IMR-90 (cell line): ENCODE results near the gene ATP6V0C. TPM values are rescaled to one million over a fixed set of nuclear protein-coding genes. Genes with fewer than 3 reads are reported as not detected.
A peak's percentile ranks its signal among the peaks of the same experiment; 100 is the strongest.

Experiments
- ATAC-seq: fragments of 200-7000 bp; cut with Tn5 transposase; 2 replicates; pipeline ENCODE4 v1.9.1; 2020; ENCODE audit warnings: low read depth, mild to moderate bottlenecking, moderate library complexity
- BruUV-seq: library from RNA; stranded (reverse); fragments of 400-500 nt; replicated peaks from 2 replicates; lab custom pipeline; 2021; lab: Mats Ljungman, UMichigan
- CTCF ChIA-PET: fragments of 300-600 bp; formaldehyde crosslinking; extraction: SDS; loops from one replicate; lab custom pipeline; 2021; ENCODE audit warnings: antibody characterized with exemption; lab: Yijun Ruan, JAX
- POLR2A ChIA-PET: fragments of 300-600 bp; sonication (Branson Sonifier 250); formaldehyde crosslinking; loops from one replicate; lab custom pipeline; 2022; ENCODE audit warnings: antibody characterized with exemption; ENCODE audit not compliant: unreplicated experiment; lab: Charles Lee
- DNase-seq: peaks from one replicate; pipeline ENCODE4 v3.0.0; 2013
- H2AFZ ChIP-seq: replicated peaks from 2 replicates; pipeline ENCODE3; 2013; ENCODE audit warnings: low read length, mild to moderate bottlenecking; ENCODE audit not compliant: poor library complexity
- H2AK5ac ChIP-seq: 2 replicates; pipeline ENCODE4 v1.6.1; 2013; ENCODE audit warnings: low read depth, low read length, inconsistent platforms
- H2AK9ac ChIP-seq: replicated peaks from 2 replicates; pipeline ENCODE3; 2013; ENCODE audit warnings: mild to moderate bottlenecking, low read depth, low read length, moderate library complexity; ENCODE audit not compliant: poor library complexity
- H2BK120ac ChIP-seq: 2 replicates; pipeline ENCODE4 v1.6.1; 2013; ENCODE audit warnings: low read depth, low read length, inconsistent platforms
- H2BK15ac ChIP-seq: 3 replicates; pipeline ENCODE4 v1.6.1; 2013; ENCODE audit warnings: low read depth, low read length, inconsistent platforms
- H2BK20ac ChIP-seq: 2 replicates; pipeline ENCODE4 v1.6.1; 2013; ENCODE audit warnings: low read depth, mild to moderate bottlenecking, inconsistent platforms, low read length, moderate library complexity
- H2BK5ac ChIP-seq: 2 replicates; pipeline ENCODE4 v1.6.1; 2013; ENCODE audit warnings: mild to moderate bottlenecking, low read depth, low read length, inconsistent platforms; ENCODE audit not compliant: poor library complexity, severe bottlenecking
- H3K14ac ChIP-seq: replicated peaks from 2 replicates; pipeline ENCODE4 v1.6.1; 2013; ENCODE audit warnings: low read depth, low read length, inconsistent platforms
- H3K18ac ChIP-seq: 2 replicates; pipeline ENCODE4 v1.6.1; 2013; ENCODE audit warnings: low read depth, low read length, control low read depth
- H3K23ac ChIP-seq: 2 replicates; pipeline ENCODE4 v1.6.1; 2013; ENCODE audit warnings: low read depth, low read length, inconsistent platforms
- H3K27ac ChIP-seq: 2 replicates; pipeline ENCODE4 v1.5.1; 2013; ENCODE audit warnings: mild to moderate bottlenecking, control low read depth, low read length; ENCODE audit not compliant: insufficient read depth
- H3K27me3 ChIP-seq: 2 replicates; pipeline ENCODE4 v1.6.1; 2013; ENCODE audit warnings: low read length; ENCODE audit not compliant: control insufficient read depth, insufficient read depth
- H3K36me3 ChIP-seq: 2 replicates; pipeline ENCODE4 v1.6.1; 2013; ENCODE audit warnings: low read length, mixed read lengths; ENCODE audit not compliant: control insufficient read depth, insufficient read depth
- H3K4ac ChIP-seq: 2 replicates; pipeline ENCODE4 v1.6.1; 2013; ENCODE audit warnings: low read depth, low read length, inconsistent platforms
- H3K4me1 ChIP-seq: 2 replicates; pipeline ENCODE4 v1.6.1; 2013; ENCODE audit warnings: low read length, mixed read lengths; ENCODE audit not compliant: control insufficient read depth, insufficient read depth
- H3K4me2 ChIP-seq: 2 replicates; pipeline ENCODE4 v1.6.1; 2013; ENCODE audit warnings: low read depth, mild to moderate bottlenecking, control low read depth, low read length, moderate library complexity
- H3K4me3 ChIP-seq: 2 replicates; pipeline ENCODE4 v1.5.1; 2013; ENCODE audit warnings: low read depth, mild to moderate bottlenecking, control low read depth, low read length, moderate library complexity; ENCODE audit not compliant: insufficient read depth
- H3K56ac ChIP-seq: 2 replicates; pipeline ENCODE4 v1.6.1; 2013; ENCODE audit warnings: low read length, inconsistent platforms; ENCODE audit not compliant: insufficient read depth; ENCODE audit errors: extremely low read depth
- H3K79me1 ChIP-seq, 2 experiments: 2 replicates each; pipeline ENCODE4 v1.6.1; 2013; ENCODE audit warnings: low read length in 2 of 2, inconsistent platforms in 1 of 2, low read depth in 1 of 2
- H3K9ac ChIP-seq: 2 replicates; pipeline ENCODE4 v1.6.1; 2013; ENCODE audit warnings: low read depth, low read length, control low read depth
- H3K9me1 ChIP-seq: 2 replicates; pipeline ENCODE4 v1.6.1; 2013; ENCODE audit warnings: low read length, inconsistent platforms; ENCODE audit not compliant: insufficient read depth
- H3K9me3 ChIP-seq: 2 replicates; pipeline ENCODE4 v1.6.1; 2013; ENCODE audit warnings: low read length; ENCODE audit not compliant: control insufficient read depth, insufficient read depth
- H4K20me1 ChIP-seq: 2 replicates; pipeline ENCODE4 v1.6.1; 2013; ENCODE audit warnings: low read length, inconsistent platforms; ENCODE audit not compliant: insufficient read depth
- H4K5ac ChIP-seq: 2 replicates; pipeline ENCODE4 v1.6.1; 2013; ENCODE audit warnings: mild to moderate bottlenecking, low read depth, low read length, control low read depth
- H4K8ac ChIP-seq, 2 experiments: 2 replicates each; pipeline ENCODE4 v1.6.1; 2013; ENCODE audit warnings: low read depth in 2 of 2, low read length in 2 of 2, control low read depth in 1 of 2, inconsistent platforms in 1 of 2
- H4K91ac ChIP-seq: 2 replicates; pipeline ENCODE4 v1.6.1; 2013; ENCODE audit warnings: low read depth, low read length, inconsistent platforms; ENCODE audit not compliant: insufficient read depth
- BHLHE40 ChIP-seq: fragments of 150-350 bp; IDR thresholded peaks from 2 replicates; pipeline ENCODE4 v1.6.1; 2016; ENCODE audit warnings: mild to moderate bottlenecking, low read depth, low read length
- CEBPB ChIP-seq: IDR thresholded peaks from 2 replicates; pipeline ENCODE4 v1.6.1; 2012; ENCODE audit warnings: low read depth, low read length, improper control_type of control experiment
- CHD1 ChIP-seq: IDR thresholded peaks from 2 replicates; pipeline ENCODE4 v1.6.1; 2012; ENCODE audit warnings: low read depth, low read length, improper control_type of control experiment
- CTCF ChIP-seq: conservative IDR thresholded peaks from 2 replicates; pipeline ENCODE4 v1.5.1; 2012; ENCODE audit warnings: mild to moderate bottlenecking, low read depth, low read length, improper control_type of control experiment
- MAZ ChIP-seq: IDR thresholded peaks from 2 replicates; pipeline ENCODE4 v1.6.1; 2012; ENCODE audit warnings: low read depth, mild to moderate bottlenecking, low read length, improper control_type of control experiment, moderate library complexity, borderline replicate concordance
- MXI1 ChIP-seq: IDR thresholded peaks from 2 replicates; pipeline ENCODE4 v1.6.1; 2012; ENCODE audit warnings: low read depth, mild to moderate bottlenecking, low read length, moderate library complexity, borderline replicate concordance
- NFE2L2 ChIP-seq: fragments of 150-350 bp; IDR thresholded peaks from 2 replicates; pipeline ENCODE4 v1.6.1; 2016; ENCODE audit warnings: low read depth, mild to moderate bottlenecking, low read length
- POLR2A ChIP-seq: IDR thresholded peaks from 2 replicates; pipeline ENCODE4 v1.6.1; 2012; ENCODE audit warnings: mild to moderate bottlenecking, low read depth, low read length
- RAD21 ChIP-seq: IDR thresholded peaks from 2 replicates; pipeline ENCODE4 v1.6.1; 2012; ENCODE audit warnings: low read length, improper control_type of control experiment
- RFX5 ChIP-seq: IDR thresholded peaks from 2 replicates; pipeline ENCODE4 v1.8.0; 2012; ENCODE audit warnings: low read depth, mild to moderate bottlenecking, low read length, moderate library complexity
- USF2 ChIP-seq: fragments of 150-350 bp; IDR thresholded peaks from 2 replicates; pipeline ENCODE4 v1.6.1; 2017; ENCODE audit warnings: mild to moderate bottlenecking, antibody characterized with exemption, low read length, low read depth
- WGBS, 2 experiments: methylation state at CpG; one replicate each; pipeline versions ENCODE4 v1.1.5 to v1.1.7; 2013; ENCODE audit warnings: missing lambda C conversion rate in 2 of 2; ENCODE audit not compliant: insufficient read length in 1 of 2; ENCODE audit errors: extremely low coverage in 2 of 2; 5-methylcytosine and 5-hydroxymethylcytosine counted together
- dilution Hi-C: fragments of 300-500 bp; cut with HindIII; formaldehyde crosslinking; loops from one replicate; pipeline ENCODE4 v1.14.3; 2018; ENCODE audit warnings: low sequenced_read_pairs; ENCODE audit not compliant: unreplicated experiment
- in situ Hi-C: fragments of 300-500 bp; cut with MboI; formaldehyde crosslinking; loops from 3 replicates; pipeline ENCODE4 v1.14.3; 2019; ENCODE audit warnings: low sequenced_read_pairs, inconsistent platforms, mixed read lengths
- intact Hi-C: fragments of 100-400 bp; cut with micrococcal nuclease; formaldehyde crosslinking; loops from 2 replicates; pipeline ENCODE4 v1.10.0; 2022
- polyA plus RNA-seq, 3 experiments: library from polyadenylated mRNA; depleted of rRNA; stranded (reverse); fragments of >200 nt; gene quantifications; 2 replicates each; pipeline ENCODE4 v1.2.3, GENCODE V29; 2012; ENCODE audit warnings: low replicate concordance in 1 of 3
- total RNA-seq: library from RNA; depleted of rRNA; stranded (reverse); fragments of >200 nt; gene quantifications from 2 replicates; pipeline ENCODE4 v1.2.3, GENCODE V29; 2012
- TF ChIP-seq, protein P1 (sequence below): fragments of 150-350 bp; IDR thresholded peaks from 2 replicates; pipeline ENCODE4 v1.6.1; 2016; ENCODE audit warnings: low read depth, mild to moderate bottlenecking, low read length, moderate library complexity, borderline replicate concordance

ATP6V0C gene
- total and polyA plus RNA-seq, 2 of the 4 experiments (the other 2 are of a cell fraction) = 8.4 to 107 TPM

DNA sequence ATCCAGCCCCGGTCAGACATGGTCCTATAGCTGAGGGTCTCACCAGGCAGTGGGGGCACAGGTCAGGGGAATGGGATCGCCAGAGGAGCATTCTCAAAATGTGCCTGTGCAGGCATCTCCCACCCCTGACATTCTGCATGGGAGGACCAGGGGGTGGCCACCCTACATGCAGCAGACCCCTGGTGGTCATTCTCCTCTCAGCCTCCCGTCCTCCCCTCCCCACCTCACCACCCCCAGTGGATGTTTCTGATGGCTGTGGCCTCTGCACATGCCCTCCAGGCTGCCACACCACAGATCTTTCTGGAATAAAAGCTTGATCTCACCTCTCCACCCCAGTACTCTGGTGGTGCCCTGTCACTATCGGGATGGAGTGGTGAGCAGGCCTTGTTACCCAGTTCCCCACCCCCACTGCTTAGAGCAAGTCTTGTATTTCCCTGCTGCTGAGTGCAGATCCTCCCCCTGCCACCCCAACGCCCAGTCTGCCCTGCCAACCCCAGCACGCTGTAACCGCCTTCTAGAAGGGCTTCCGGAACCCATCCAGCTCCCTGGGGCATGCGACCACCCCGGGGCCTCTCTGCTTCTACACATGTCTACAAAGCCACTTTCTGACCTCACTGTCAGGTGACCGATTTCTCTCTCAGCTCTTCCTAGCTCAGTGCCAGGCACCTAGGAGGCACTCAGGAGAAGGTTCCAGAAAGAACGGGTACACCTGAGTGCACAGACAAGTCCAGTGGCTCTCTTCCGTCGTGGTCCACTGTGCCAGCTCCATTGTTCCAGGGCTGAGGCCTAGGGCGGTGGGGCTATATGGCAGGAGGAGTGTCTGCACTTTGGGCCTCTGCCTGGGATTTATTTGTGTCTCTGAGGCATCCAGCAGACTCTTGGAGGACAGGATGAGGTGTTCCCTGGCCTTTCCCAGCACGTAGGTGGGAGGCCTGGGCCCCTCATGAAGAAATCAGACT, 29.5 kb upstream of the ATP6V0C start:
- Histone ChIP-seq H3K36me3 (no peaks in the 10 kb centered on the region), H4K8ac (no peak overlapping the region), H3K4ac (0 out of 2 replicates have a peak overlapping the region, but pooled peaks have one; percentile 20), H2AFZ (no peak overlapping the region), H3K56ac (no peak overlapping the region), H3K23ac (peak overlapping the region; percentile 43; the same call in 1 of the 2 replicates), H4K5ac (no peak overlapping the region), H3K9ac (no peak overlapping the region), H3K4me3 (no peak overlapping the region), H3K4me2 (no peak overlapping the region), H3K18ac (no peak overlapping the region), H4K20me1 (peaks cover 14% of the 10 kb centered on the region), H2BK15ac (no peak overlapping the region), H2BK120ac (no peak overlapping the region), H3K14ac (no peak overlapping the region), H4K91ac (peak overlapping the region; percentile 36; the same call in 1 of the 2 replicates), H2BK20ac (no peak overlapping the region), H3K9me3 (no peaks in the 10 kb centered on the region), H3K27ac (no peak overlapping the region), H3K79me1 (peaks cover 37 to 67% of the 10 kb centered on the region in 2 experiments), H3K4me1 (peaks cover 28% of the 10 kb centered on the region), H2AK9ac (peak overlapping the region; percentile 25), H2BK5ac (no peak overlapping the region), H3K9me1 (peaks cover 11% of the 10 kb centered on the region; the same call in 1 of the 2 replicates), H2AK5ac (no peak overlapping the region), H3K27me3 (no peaks in the 10 kb centered on the region)
- dilution Hi-C loops (no loop called here), in situ Hi-C loops (no loop called here), intact Hi-C loops (no loop called here)
- DNase-seq = no peak
- TF ChIP-seq CEBPB (no peak), BHLHE40 (no peak), USF2 (no peak), RAD21 (no peak), NFE2L2 (no peak), CTCF (no peak), MAZ (no peak), RFX5 (no peak), CHD1 (no peak), MXI1 (no peak), POLR2A (no peak)
- TF ChIP-seq, protein P1, sequence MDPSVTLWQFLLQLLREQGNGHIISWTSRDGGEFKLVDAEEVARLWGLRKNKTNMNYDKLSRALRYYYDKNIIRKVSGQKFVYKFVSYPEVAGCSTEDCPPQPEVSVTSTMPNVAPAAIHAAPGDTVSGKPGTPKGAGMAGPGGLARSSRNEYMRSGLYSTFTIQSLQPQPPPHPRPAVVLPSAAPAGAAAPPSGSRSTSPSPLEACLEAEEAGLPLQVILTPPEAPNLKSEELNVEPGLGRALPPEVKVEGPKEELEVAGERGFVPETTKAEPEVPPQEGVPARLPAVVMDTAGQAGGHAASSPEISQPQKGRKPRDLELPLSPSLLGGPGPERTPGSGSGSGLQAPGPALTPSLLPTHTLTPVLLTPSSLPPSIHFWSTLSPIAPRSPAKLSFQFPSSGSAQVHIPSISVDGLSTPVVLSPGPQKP = no peak
- CTCF ChIA-PET = no interaction called here
- WGBS, 2 experiments = 87% methylated on average over 7 of the region's 16 CpGs; no CpG with 5 or more reads in 1 of the 2 experiments
- BruUV-seq = no TSS peak
- POLR2A ChIA-PET = interaction anchor here (0.6 kb wide), 1 partner anchor 243 kb away, joined by 3 read pairs; no protein-coding TSS in a partner anchor
- ATAC-seq = no peak
